ENCODE data around the gene CCDC92. TPM values are rescaled to one million over a fixed set of nuclear protein-coding genes. Genes with fewer than 3 reads are reported as not detected.

The CCDC92 gene
- total RNA-seq, 1 experiment from 2014 or later = 53.7 TPM

GRCh38 chr12:123906711-123907420, 65.8 kb downstream of the CCDC92 start:
- H3K4me1 ChIP-seq (ENCODE audit: control insufficient read depth, insufficient read depth, low read length) = no peaks in the 10 kb centered on the region
- TF ChIP-seq TCF7L2 (IDR thresholded peaks at IDR 0.05; ENCODE audit: low read depth, low read length) (no peak), SIN3A (IDR thresholded peaks at IDR 0.05; ENCODE audit: borderline replicate concordance, insufficient read depth, low read depth, low read length) (no peak), CTCF (IDR thresholded peaks at IDR 0.05) (no peak)
- no peaks in the 10 kb centered on the region for H3K9me3 ChIP-seq (ENCODE audit: control insufficient read depth, insufficient read depth, low read depth, low read length)
- in situ Hi-C loops (cut with HindIII; ENCODE audit: low pct_unique_long_range_greater_than_20kb, low sequenced_read_pairs) (no loop called here), intact Hi-C loops (cut with micrococcal nuclease; ENCODE audit: unreplicated experiment) (loop anchor here (5.0 kb wide), 1 partner anchor 75 kb away; no protein-coding TSS in a partner anchor)
- ATAC-seq = no peak
- no peak for DNase-seq (ENCODE audit: low read depth, low spot score)
- no peak overlapping the region for H3K27ac ChIP-seq (ENCODE audit: low read length)
- H3K4me3 ChIP-seq (ENCODE audit: low read depth in 2 of 2, low read length in 2 of 2) = no peak overlapping the region
- ChIA-PET CTCF (no interaction called here), POLR2A (no interaction called here)
- no peaks in the 10 kb centered on the region for H3K36me3 ChIP-seq (ENCODE audit: control insufficient read depth, insufficient read depth, low read length)
- H3K27me3 ChIP-seq (ENCODE audit: control insufficient read depth, insufficient read depth, low read length) = no peaks in the 10 kb centered on the region
- BruUV-seq (replicated peaks) = no TSS peak

- DNase-seq (ENCODE audit: low read depth, low spot score) = peak; percentile 50
- ChIA-PET POLR2A (no interaction called here), CTCF (interaction anchor here (0.7 kb wide), 1 partner anchor 19 kb away, joined by 8 read pairs; no protein-coding TSS in a partner anchor)
- Histone ChIP-seq H3K27ac (ENCODE audit: low read length) (no peak overlapping the region), H3K9me3 (ENCODE audit: control insufficient read depth, insufficient read depth, low read depth, low read length) (no peaks in the 10 kb centered on the region), H3K36me3 (ENCODE audit: control insufficient read depth, insufficient read depth, low read length) (no peaks in the 10 kb centered on the region), H3K4me1 (ENCODE audit: control insufficient read depth, insufficient read depth, low read length) (no peaks in the 10 kb centered on the region), H3K27me3 (ENCODE audit: control insufficient read depth, insufficient read depth, low read length) (no peaks in the 10 kb centered on the region), H3K4me3 (ENCODE audit: low read depth in 2 of 2, low read length in 2 of 2) (no peak overlapping the region)
- no peak for ATAC-seq
- peak; percentile 88 for TF ChIP-seq CTCF (IDR thresholded peaks at IDR 0.05)
- no peak for TF ChIP-seq REST (IDR thresholded peaks at IDR 0.05; ENCODE audit: insufficient read depth in 1 of 2, low read depth in 2 of 2, low read length in 1 of 2)
- TF ChIP-seq SIN3A (IDR thresholded peaks at IDR 0.05; ENCODE audit: borderline replicate concordance, insufficient read depth, low read depth, low read length) = no peak
- TF ChIP-seq POLR2AphosphoS5 (IDR thresholded peaks at IDR 0.05; ENCODE audit: low read depth, low read length) = no peak
- intact Hi-C loops (cut with micrococcal nuclease; ENCODE audit: unreplicated experiment) (loop anchor here (5.0 kb wide), 1 partner anchor 77 kb away; no protein-coding TSS in a partner anchor), in situ Hi-C loops (cut with HindIII; ENCODE audit: low pct_unique_long_range_greater_than_20kb, low sequenced_read_pairs) (no loop called here)
- BruUV-seq (replicated peaks) = no TSS peak
Measured at GRCh38 chr12:123905319-123905925, 67.2 kb downstream of the CCDC92 start.
